GM19455 (cell line): Measurements from ENCODE around the gene NMNAT2.
"Not testable (repeated sequence)": the region's sequence is repeated elsewhere in the genome, so short reads cannot be mapped to it uniquely, and the experiment has no call there.

ENCODE experiments used
- ATAC-seq: cut with Tn5 transposase; IDR thresholded peaks from one replicate; pipeline ENCODE4 v1.9.1; 2021; ENCODE audit not compliant: unreplicated experiment

The NMNAT2 gene

DNA sequence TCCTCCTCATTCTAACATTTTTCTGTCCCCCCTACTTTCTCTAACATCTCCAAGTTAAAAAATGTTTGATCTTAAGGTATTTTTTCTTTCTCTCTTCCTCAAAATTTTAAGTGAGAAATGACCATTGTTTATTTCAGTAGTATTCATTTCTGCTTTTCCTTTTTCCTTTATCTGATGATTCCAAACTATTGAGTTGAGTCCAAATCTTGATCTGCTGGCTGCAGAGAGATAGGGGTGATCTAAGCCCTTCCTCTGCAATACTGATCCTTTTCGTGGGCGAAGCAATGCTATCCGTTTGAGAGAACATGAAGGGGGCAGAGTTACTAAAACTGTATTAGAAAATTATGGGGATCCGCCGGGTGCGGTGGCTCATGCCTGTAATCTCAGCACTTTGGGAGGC lies 516 bp upstream of the NMNAT2 start:
- no peak for ATAC-seq

DNA sequence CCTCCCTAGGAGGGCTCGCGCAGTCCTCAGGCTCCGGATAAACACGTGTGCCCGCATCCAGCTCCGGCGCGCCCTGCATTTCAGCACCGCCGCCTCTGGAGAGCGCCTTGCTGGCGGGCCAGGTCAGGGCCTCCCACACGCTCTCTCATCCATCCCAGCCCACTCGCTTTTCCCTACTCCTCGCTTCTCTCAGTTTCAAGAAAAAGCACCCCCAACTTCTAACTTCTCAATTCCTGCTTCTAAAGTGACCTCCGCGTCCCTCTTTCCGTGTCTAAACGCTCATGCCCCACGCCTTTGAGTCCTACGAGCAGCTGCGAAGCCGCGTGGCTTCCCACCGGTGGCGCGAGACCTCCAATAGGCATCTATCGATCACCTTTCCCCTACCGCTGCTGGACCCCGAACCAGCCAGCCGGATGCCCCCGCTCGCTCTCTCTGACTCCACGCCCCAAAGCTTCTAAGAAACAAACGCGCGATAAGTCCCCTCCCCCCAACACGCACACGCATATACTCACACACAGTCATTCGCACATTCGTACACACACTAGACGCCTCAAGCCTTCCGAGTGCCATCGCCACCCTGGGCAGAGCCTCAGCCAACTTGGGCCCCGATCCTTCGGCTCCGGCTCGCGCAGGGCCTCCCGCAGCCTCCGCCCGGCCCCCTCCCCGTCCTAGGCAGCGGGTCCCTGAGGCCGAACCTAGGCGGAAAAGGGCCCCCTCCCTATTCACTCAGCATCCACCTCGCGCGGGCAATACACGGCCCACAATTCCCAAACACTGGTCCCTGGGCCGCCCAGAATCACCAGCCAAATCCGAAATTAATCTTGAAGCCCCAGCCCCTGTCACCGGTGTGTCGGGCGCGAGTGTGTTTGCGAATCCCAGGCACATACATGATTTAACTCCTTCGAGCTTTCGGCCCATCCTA lies 1.1 kb downstream of the NMNAT2 start:
- ATAC-seq: no peak

DNA sequence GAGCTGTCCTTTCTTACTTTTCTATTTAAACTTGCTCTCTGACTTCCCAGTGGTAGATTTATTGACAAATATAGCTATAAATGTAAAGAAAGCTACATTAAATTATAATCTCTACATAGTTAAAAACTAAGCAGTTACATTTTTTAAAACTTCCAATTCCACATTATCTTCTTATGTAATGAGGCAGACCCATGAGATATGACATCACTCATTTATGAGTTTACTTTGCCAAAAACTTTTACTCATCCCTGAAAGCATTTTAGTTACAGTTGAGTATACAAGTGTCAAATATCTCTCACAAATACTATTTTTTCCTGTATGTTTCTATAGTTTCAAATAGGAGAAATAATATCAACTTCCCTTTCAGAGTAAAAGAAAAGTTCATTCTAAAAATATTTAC lies 3.8 kb downstream of the NMNAT2 start:
- no peak for ATAC-seq

DNA sequence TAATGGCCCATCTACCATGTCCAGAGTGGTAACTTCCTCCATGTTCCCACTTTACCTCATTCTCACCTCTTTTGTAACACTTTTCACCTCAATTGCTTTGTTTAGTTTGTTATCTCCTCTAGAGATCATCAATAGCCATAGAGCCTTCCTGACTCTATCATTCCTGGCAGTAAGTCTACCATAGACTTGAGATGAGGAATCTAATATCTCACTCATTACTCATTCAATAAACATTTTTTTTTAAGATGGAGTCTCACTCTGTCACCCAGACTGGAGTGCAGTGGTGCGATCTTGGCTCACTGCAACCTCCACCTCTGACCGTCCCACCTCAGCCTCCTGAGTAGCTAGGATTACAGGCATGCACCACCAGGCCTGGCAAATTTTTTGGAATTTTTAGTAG lies 7.1 kb downstream of the NMNAT2 start:
- no peak for ATAC-seq

DNA sequence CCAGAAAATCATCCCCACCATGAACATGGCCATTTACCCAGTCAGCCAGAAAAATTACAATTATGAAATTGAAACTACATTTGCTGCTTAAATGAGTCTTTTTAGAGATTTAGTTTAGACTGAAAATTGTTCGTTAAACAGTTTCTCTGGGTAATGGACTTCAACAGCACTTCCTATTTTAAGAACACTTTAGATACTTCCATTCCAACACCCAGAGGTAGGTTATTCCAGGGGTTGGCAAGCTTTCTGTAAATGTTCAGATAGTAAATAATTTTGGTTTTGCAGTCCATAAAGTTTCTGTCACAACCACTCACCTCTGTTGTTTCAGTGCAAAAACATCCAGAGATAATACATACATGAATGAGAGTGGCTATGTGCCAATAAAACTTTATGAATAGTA lies 10.2 kb downstream of the NMNAT2 start:
- no peak for ATAC-seq

DNA sequence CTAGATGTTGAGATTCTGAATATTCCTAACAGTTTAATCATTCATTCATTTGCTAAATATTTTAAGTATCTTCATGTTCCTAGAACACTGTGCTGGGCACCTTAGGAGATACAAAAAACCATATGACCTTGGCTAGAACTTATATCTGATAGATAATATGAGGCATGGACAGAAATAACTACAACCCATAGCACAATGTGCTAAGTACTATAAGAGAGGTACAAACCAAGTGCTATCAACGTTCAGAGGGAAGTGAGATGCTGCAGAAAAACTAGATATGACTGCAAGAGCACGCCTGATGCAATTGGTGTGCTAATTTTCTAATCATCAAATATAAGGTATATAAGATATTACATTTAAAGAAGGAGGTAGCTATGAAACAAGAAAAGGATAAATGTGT lies 10.7 kb downstream of the NMNAT2 start:
- ATAC-seq: no peak

DNA sequence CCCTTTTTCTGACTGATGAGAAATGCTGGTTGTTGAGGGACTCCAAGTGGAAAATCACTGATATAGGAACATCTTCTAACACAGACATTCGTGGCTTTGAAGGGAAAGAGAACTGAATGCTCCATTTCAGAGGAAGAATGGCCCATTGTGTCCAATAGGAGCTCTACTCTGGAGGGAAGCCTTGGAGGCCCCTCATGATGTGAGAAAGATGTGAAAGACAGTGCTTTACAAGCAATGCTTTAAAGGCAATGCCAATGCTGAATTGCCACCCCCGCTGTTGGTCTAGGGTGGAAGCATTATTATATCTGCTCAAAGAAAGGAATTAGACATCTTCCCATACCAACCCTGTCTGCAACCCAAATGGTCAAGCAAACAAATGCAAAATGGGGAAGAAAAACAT lies 13.7 kb downstream of the NMNAT2 start:
- no peak for ATAC-seq

DNA sequence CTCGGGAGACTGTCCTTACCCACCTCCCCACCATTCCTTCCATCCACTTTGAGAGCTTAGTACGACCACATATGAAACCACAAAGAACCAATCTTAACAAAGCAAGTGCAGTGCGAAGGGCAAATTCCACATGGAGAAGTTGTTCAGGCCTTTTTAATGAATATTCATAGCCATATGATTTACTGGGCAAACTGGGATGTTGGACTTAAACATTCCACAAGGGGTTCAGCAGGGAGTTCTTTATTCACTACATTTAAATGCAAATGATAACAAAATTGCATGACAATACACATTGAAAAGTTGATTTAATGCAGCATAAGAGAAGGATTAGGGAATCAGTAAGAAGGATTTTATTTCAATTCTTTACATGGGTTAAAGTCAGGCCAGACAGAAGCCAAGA lies 14.7 kb downstream of the NMNAT2 start:
- ATAC-seq: no peak

DNA sequence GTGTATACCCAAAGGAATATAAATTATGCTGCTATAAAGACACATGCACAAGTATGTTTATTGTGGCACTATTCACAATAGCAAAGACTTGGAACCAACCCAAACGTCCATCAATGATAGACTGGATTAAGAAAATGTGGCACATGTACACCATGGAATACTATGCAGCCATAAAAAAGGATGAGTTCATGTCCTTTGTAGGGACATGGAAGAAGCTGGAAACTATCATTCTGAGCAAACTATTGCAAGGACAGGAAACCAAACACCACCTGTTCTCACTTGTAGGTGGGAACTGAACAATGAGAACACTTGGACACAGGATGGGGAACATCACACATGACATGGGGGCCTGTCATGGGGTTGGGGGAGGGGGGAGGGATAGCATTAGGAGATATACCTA lies 16.6 kb downstream of the NMNAT2 start:
- ATAC-seq: not testable (repeated sequence)

DNA sequence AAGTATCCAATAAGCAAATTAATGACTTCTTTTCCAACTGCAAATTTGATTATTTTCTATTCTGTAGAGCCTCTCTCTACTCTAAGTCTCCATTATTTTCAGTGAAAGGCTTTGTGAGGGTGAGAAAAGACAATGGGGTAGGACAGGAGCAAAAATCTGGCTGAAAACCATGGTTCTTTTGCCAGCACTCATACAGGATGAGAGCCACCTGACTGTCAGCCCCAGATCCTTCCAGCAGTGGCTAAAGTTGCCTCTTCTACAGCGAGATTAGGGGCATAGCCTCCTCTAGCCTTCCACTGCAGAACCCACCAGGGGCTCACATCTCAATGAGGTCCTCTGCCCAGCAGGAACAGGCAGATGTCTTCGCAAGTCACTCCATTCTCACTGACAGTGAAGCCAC lies 23.7 kb downstream of the NMNAT2 start:
- ATAC-seq: no peak

DNA sequence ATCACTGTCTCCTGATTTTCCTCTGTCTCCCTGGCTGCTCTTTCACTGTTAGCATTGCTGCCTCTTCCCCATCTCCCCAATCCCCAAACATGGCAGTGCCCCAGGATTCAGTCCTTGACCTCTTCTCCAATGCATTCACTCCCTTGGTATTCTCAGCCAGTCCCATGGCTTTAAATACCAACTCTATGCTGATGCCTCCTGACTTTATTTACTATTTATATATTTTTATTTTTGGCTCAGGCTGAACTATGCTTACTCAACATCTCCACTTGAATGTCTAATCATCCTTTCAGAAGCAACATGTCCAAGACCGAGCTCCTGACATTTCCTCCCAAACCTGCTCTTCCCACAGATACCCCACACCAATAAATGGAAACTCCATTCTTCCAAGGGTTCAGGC lies 26.3 kb downstream of the NMNAT2 start:
- no peak for ATAC-seq

DNA sequence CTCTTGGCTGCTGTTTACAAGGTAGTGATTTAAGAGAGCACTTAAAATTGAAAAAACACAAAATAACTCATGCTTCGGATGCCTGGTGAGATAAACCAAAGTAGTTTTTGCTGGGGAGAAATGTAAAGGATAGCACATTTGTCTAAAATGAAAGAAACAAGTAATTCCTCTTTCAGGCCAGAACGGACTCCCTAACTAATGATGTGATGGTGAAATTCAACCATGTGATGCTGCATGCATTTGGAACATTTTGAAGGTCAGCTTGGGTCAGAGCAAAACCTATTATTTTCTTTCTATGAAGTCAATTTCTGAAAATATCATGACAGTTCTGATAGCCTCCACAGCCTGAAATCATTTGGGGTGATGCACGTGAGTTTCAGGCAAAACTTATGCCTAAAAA lies 27.6 kb downstream of the NMNAT2 start:
- ATAC-seq: no peak

DNA sequence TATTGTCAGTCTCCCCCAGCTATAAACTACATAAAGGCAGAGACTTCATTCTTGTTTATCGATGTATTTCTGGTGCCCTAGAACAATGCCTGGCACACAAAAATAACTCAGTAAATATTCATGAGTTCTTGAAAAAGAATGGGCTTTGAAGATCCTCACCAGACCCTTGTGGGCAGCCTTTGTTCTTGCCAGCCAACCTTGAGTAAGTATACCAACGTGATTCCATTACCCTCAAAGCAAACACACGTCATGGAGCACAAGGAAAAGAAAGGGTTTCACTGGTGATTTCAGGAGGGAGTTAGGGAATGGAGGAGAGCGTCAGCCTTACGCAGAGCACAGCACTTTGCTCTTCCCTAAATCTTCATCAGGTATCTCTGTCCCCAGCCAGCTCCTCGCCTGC lies 29.4 kb downstream of the NMNAT2 start:
- no peak for ATAC-seq

DNA sequence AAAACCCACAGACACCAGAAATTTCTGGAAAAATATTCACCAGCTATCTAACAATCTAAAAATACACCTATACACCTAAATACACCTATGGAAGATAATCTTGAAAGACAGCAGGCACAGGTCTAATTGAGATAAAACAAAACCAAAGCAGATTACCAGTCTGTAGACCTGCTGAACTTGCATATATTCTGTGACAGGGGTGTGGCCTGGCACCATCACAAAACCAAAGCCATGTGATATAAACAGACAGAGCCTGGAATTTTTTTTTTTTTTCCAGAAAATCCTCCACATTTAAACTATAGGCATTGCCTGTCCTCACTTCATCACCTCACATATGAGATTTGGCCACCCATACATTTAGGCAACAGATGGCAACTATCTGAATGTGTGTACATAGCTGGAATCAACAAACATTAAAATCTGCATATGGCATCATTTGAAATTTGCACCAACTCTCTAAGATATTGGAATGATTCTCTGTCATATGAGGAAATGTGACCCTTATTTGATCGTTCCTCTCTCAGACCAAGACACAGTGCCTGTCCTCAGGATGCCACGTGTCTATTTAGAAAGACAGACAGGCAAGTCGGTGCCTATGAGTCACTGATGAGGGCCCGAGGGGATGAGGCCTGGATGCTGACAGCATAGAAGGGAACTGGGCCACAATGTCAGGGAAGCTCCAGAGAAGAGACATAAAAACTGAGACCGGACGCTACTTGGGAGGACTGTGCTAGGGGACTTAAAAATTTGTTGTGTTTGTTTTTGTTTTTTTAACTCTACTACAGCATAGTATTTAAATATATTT lies 32.6 kb downstream of the NMNAT2 start:
- no peak for ATAC-seq

DNA sequence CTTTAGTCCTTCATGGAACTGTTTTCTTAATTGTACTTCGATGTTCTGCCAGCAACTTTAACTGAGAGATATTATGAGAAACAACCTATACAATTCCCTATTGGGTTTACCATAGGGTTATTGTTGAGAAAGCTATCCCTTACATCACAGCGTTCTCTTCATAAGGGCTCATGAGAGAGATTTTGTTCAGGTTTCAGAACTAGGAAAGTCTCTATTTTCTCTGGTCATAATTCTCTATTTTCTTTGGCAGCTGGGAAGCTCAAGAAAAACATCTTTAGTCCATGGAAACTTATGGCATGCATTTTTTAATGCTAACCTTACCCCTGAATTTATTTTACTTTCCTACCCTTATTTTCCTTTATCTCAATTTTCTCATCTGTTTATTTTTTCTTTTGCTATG lies 38.2 kb downstream of the NMNAT2 start:
- no peak for ATAC-seq

DNA sequence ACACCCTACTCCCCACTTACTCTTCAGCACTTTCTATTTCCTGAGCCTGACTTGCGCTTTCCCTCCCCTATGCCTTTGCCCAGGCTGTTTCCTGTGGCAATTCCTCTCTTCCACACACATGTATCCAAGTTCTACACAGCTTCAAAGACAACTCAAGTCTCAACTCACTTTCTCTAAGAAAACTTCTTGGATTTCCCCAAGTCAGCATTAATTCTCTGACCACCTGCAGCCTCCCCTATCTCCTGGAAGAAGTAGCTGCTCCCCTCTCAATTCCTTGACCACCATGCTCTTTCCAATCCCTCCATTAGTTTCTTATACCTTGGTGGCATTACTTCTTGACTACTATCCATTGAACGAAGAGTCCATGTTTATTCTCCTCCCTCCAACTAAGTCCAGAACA lies 42.8 kb downstream of the NMNAT2 start:
- no peak for ATAC-seq

DNA sequence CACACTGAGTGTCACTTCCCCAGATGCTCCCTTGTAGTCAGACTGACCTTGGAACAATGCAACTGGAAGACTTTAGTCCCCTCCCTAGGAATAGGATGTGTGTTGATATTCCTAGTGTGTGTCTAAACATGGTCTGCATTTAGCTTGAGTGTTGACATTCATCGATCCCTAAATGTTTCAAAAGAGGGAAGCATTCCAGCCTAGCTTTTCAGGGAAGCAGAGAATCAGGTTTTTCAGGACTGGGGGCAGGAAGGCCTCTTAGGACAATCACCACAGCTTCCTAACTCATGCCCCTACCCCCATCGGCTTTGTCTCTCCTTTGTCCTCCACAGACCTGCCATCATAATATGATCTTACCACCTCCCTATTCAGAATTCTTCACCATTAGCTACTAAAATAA lies 43.4 kb downstream of the NMNAT2 start:
- no peak for ATAC-seq

DNA sequence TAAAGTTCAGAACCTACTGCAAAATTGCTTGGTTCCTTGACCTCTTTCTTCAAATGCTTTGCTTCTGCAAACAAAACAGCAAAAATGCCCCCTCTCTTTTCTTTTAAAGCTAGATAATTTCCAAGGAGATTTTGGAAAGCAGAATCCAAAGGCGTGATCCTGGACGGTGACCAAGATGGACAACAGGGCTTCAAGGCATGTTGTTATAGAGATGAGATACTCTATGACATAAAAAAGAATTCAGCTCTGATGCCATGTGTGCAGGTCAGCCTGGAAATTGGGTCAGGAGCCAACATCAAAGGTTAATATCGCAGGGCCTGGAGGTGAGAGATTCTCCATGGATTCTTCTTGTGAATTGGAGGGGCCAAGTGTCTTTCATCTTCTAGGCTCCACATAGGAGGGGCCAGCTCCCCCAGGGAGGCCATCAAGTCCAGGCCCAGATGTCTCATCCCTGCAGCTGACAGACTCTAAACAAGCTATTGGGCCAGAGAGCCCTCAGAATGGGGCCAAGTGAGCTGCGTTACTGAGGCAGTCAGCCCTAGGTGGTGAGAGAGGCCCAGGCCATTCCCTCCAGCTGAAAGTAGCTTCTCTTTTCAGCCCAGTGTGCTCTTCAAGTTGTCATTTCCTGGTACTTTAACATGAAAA lies 45.5 kb downstream of the NMNAT2 start:
- no peak for ATAC-seq

DNA sequence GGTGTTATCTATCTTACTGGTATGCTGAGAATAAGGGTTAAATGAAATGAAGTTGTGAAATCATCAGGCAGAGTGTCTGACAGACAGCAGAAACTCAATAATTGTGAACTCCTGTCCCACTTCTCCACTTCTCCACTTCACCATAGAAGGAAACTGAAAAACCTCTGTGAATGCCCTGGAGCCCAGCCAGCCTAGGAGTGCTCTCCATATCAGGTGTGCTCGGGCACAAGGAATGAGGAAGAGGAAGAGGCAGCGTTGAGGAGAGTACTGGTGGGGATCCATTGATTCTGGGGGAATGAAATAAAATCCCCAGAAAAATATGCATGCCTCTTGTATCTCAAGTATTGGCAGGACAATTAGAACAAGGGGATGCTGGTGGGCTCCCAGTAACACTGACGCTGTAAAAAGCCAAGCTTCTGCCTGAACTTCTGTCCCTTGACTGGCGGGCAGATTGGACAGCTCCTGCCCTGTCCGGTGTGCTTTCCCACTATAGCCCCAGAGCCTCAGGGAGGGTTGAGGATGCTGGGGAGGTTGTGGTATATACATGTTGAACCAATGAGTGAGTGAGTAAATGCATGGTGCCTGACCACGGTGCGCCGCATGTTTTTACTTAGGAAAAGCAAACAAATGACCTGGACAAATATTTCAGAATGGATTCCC lies 47.7 kb downstream of the NMNAT2 start:
- no peak for ATAC-seq

DNA sequence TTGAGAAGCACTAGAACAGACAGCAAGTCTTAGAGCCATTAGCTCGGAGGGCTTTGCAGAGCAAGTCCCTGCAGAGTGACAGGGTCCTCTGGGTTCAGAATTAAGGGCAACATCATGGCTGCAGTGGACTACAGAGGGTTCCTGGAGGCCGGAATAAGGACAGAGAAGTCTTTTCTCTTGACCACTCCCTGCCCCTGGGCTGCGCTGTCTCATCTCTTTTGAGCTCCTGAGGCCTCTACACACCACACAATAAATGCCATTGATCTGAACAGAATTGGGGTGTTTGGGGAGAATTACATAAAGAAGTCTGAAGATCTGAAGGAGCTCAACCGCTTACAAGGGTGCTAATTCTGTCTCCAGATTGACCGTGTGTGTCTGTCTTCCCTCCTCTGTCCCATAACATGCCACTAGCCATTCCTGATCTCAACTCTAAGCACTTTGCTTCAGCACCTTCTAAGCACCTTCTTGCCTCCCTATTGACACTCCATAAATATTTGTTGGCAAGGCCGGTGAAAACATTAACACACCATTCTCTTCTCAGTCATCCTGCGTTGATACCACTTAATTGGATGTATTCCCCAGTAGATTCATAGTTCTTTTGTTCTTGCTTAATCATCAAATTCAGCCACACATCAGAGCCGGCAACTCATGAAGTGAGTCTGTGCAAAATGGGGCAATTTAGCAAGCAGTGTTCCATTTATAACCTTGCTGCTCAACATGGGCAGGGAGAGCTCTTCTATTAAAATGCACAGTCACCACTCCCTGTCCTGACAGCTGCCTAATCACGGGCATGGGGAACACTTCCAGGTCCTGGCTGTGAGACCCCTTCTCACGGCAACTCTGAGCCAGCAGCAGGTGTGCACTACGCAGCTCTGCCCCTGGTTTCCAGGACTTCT lies 49.7 kb downstream of the NMNAT2 start:
- no peak for ATAC-seq
